Measurements from ENCODE around the gene NRXN3. TPM values are rescaled to one million over a fixed set of nuclear protein-coding genes. Genes with fewer than 3 reads are reported as not detected.

NRXN3 gene
- total RNA-seq, 4 donors from 2014 or later: 0.04 to 0.16 TPM; not detected in 2

- intact Hi-C loops (cut with DNase I; ENCODE audit: low total_unique reads): no loop called here
- H3K36me3 ChIP-seq: no peaks in the 10 kb centered on the region
- no peaks in the 10 kb centered on the region for H3K27me3 ChIP-seq
- H3K27ac ChIP-seq: no peak overlapping the region
- no peak overlapping the region for H3K4me3 ChIP-seq
- H3K4me1 ChIP-seq: no peaks in the 10 kb centered on the region
- DNase-seq: no peak
- TF ChIP-seq POLR2A (IDR thresholded peaks at IDR 0.05) (no peak), CTCF (IDR thresholded peaks at IDR 0.05 in 4 of 5, conservative IDR thresholded peaks at IDR 0.05 in 1 of 5) (no peak)
- in situ Hi-C loops (cut with MboI; ENCODE audit: low sequenced_read_pairs in 4 of 4): no loop called here
- H3K9me3 ChIP-seq: no peaks in the 10 kb centered on the region
- no peak for ATAC-seq
Observed at GRCh38 chr14:78737116-78737515, 566.9 kb downstream of the NRXN3 start.

GRCh38 chr14:78737601-78738000 is 567.4 kb downstream of the NRXN3 start:
- H3K9me3 ChIP-seq: no peaks in the 10 kb centered on the region
- no peaks in the 10 kb centered on the region for H3K4me1 ChIP-seq
- intact Hi-C loops (cut with DNase I; ENCODE audit: low total_unique reads) (no loop called here), in situ Hi-C loops (cut with MboI; ENCODE audit: low sequenced_read_pairs in 4 of 4) (no loop called here)
- no peak overlapping the region for H3K27ac ChIP-seq
- TF ChIP-seq CTCF (IDR thresholded peaks at IDR 0.05 in 4 of 5, conservative IDR thresholded peaks at IDR 0.05 in 1 of 5): no peak
- no peak for TF ChIP-seq POLR2A (IDR thresholded peaks at IDR 0.05)
- ATAC-seq: no peak
- no peak for DNase-seq
- no peak overlapping the region for H3K4me3 ChIP-seq
- no peaks in the 10 kb centered on the region for H3K27me3 ChIP-seq
- no peaks in the 10 kb centered on the region for H3K36me3 ChIP-seq

- in situ Hi-C loops (cut with MboI; ENCODE audit: low sequenced_read_pairs in 4 of 4): no loop called here
Observed at GRCh38 chr14:78746086-78746595, 576.0 kb downstream of the NRXN3 start.

GRCh38 chr14:78747813-78748212 is 577.6 kb downstream of the NRXN3 start:
- no peaks in the 10 kb centered on the region for H3K27me3 ChIP-seq
- no peaks in the 10 kb centered on the region for H3K36me3 ChIP-seq
- no peak overlapping the region for H3K4me3 ChIP-seq
- no peaks in the 10 kb centered on the region for H3K9me3 ChIP-seq
- H3K4me1 ChIP-seq: no peaks in the 10 kb centered on the region
- ATAC-seq (no peak), DNase-seq (no peak)
- in situ Hi-C loops (cut with MboI; ENCODE audit: low sequenced_read_pairs in 4 of 4) (no loop called here), intact Hi-C loops (cut with DNase I; ENCODE audit: low total_unique reads) (no loop called here)
- TF ChIP-seq POLR2A (IDR thresholded peaks at IDR 0.05): no peak
- TF ChIP-seq CTCF (IDR thresholded peaks at IDR 0.05 in 4 of 5, conservative IDR thresholded peaks at IDR 0.05 in 1 of 5): no peak
- H3K27ac ChIP-seq: no peak overlapping the region

More at GRCh38 chr14:78746086-78746595, 576.0 kb downstream of the NRXN3 start:
- Histone ChIP-seq H3K9me3 (no peaks in the 10 kb centered on the region), H3K4me1 (no peaks in the 10 kb centered on the region), H3K27ac (no peak overlapping the region), H3K27me3 (no peaks in the 10 kb centered on the region), H3K36me3 (no peaks in the 10 kb centered on the region), H3K4me3 (no peak overlapping the region)
- no peak for ATAC-seq
- intact Hi-C loops (cut with DNase I; ENCODE audit: low total_unique reads): no loop called here
- no peak for DNase-seq
- TF ChIP-seq CTCF (IDR thresholded peaks at IDR 0.05 in 4 of 5, conservative IDR thresholded peaks at IDR 0.05 in 1 of 5) (no peak), POLR2A (IDR thresholded peaks at IDR 0.05) (no peak)
